ENCODE measurements around the gene FOXO4. TPM values are rescaled to one million over a fixed set of nuclear protein-coding genes. Genes with fewer than 3 reads are reported as not detected.

Gene FOXO4
- total RNA-seq, 1 donor from 2014 or later = 12.0 TPM

DNA sequence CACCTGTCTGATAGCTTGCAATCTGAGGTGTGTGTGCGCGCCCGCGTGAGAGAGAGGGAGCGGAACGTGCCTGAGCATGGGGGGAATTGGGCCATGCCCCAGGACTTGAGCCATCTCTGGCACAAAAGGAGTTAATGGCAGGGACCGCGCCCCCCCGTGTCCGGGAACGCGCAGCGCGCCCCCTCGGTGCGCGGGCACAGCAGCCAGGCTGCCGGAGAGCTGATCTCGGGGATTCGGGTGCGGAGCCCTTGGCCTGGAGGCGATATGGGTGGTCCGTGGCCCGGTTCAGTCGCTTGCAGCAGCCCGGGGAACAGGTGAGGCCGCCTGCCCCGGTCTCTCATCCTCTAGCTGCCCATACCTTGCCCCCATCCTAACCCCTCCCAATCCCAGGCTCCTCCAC, 49.0 kb downstream of the FOXO4 start, which contains the start of gene NLGN3:
TSS of gene NLGN3 (plus strand) at position 191 of the 400 bp plus-strand sequence. CDS start 2,909 bp downstream, outside the sequence.
- TF ChIP-seq, protein P1, sequence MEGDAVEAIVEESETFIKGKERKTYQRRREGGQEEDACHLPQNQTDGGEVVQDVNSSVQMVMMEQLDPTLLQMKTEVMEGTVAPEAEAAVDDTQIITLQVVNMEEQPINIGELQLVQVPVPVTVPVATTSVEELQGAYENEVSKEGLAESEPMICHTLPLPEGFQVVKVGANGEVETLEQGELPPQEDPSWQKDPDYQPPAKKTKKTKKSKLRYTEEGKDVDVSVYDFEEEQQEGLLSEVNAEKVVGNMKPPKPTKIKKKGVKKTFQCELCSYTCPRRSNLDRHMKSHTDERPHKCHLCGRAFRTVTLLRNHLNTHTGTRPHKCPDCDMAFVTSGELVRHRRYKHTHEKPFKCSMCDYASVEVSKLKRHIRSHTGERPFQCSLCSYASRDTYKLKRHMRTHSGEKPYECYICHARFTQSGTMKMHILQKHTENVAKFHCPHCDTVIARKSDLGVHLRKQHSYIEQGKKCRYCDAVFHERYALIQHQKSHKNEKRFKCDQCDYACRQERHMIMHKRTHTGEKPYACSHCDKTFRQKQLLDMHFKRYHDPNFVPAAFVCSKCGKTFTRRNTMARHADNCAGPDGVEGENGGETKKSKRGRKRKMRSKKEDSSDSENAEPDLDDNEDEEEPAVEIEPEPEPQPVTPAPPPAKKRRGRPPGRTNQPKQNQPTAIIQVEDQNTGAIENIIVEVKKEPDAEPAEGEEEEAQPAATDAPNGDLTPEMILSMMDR (conservative IDR thresholded peaks at IDR 0.05) = no peak
- H3K27me3 Mint-ChIP-seq (ENCODE audit: low read depth) = peaks cover 8% of the 10 kb centered on the region
- H3K9me3 Mint-ChIP-seq = no peaks in the 10 kb centered on the region
- peak within 1 kb of the TSS; percentile 93 for H3K4me3 Mint-ChIP-seq
- H3K36me3 Mint-ChIP-seq (ENCODE audit: low read depth) = no peaks in the 10 kb centered on the region
- peaks cover 24% of the 10 kb centered on the region for H3K4me1 Mint-ChIP-seq
- H3K27ac Mint-ChIP-seq (ENCODE audit: unreplicated experiment) = peak within 1 kb of the TSS; percentile 59
- peak; percentile 25 for DNase-seq (ENCODE audit: low read depth, low spot score)

- Mint-ChIP-seq H3K36me3 (ENCODE audit: low read depth) (no peaks in the 10 kb centered on the region), H3K9me3 (no peaks in the 10 kb centered on the region), H3K27me3 (ENCODE audit: low read depth) (peaks cover 8% of the 10 kb centered on the region), H3K27ac (ENCODE audit: unreplicated experiment) (peak overlapping the region; percentile 57), H3K4me1 (peaks cover 24% of the 10 kb centered on the region), H3K4me3 (peak overlapping the region; percentile 93)
- no peak for DNase-seq (ENCODE audit: low read depth, low spot score)
- TF ChIP-seq, protein P1 (conservative IDR thresholded peaks at IDR 0.05) = no peak
These were observed 52.0 kb downstream of the FOXO4 start for GRCh38 chrX:71147496-71148277.

GRCh38 chrX:71148278-71148663, 52.6 kb downstream of the FOXO4 start:
- peak overlapping the region; percentile 57 for H3K27ac Mint-ChIP-seq (ENCODE audit: unreplicated experiment)
- no peak for DNase-seq (ENCODE audit: low read depth, low spot score)
- H3K4me1 Mint-ChIP-seq = peaks cover 24% of the 10 kb centered on the region
- TF ChIP-seq, protein P1 (conservative IDR thresholded peaks at IDR 0.05) = no peak
- H3K27me3 Mint-ChIP-seq (ENCODE audit: low read depth) = peaks cover 8% of the 10 kb centered on the region
- peak overlapping the region; percentile 54 for H3K4me3 Mint-ChIP-seq
- H3K36me3 Mint-ChIP-seq (ENCODE audit: low read depth) = no peaks in the 10 kb centered on the region
- H3K9me3 Mint-ChIP-seq = no peaks in the 10 kb centered on the region

DNA sequence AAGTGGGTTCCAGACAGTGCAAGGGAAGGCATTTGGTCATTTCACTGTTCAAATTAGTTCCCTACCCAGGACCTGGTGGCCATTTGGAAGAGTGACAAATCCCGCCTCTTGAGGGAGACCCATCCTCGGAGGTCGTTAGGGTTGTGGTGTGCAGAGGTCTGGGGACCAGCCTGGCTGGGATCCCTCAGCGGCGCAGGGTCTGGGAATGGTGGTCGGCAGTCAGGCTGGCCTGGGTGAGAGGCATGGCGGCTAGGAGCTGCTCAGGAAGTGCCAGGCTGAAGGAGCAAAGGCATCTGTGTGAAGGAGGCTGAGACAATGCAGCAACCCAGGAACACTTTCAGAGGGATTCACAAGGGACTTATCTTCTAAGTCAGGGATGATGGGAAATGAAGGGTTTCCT, 55.7 kb downstream of the FOXO4 start:
- TF ChIP-seq, protein P1 (conservative IDR thresholded peaks at IDR 0.05) = no peak
- Mint-ChIP-seq H3K27ac (ENCODE audit: unreplicated experiment) (no peak overlapping the region), H3K4me1 (peaks cover 12% of the 10 kb centered on the region), H3K4me3 (no peak overlapping the region), H3K27me3 (ENCODE audit: low read depth) (peaks cover 1% of the 10 kb centered on the region), H3K36me3 (ENCODE audit: low read depth) (peaks cover 9% of the 10 kb centered on the region), H3K9me3 (no peaks in the 10 kb centered on the region)
- DNase-seq (ENCODE audit: low read depth, low spot score) = no peak

Other genes with a start within 250 kb of the FOXO4 start
- gene TEX11, start 187.1 kb upstream of the FOXO4 start, total RNA-seq = not detected in 2 replicates
- 14.0 and 14.8 TPM in 2 replicates for gene SLC7A3, start 164.8 kb upstream of the FOXO4 start, total RNA-seq
- 77.5 and 78.3 TPM in 2 replicates for gene SNX12, start 27.5 kb upstream of the FOXO4 start, total RNA-seq
- gene CXorf65, start 10.9 kb downstream of the FOXO4 start, total RNA-seq = not detected in 2 replicates
- gene IL2RG, start 15.7 kb downstream of the FOXO4 start, total RNA-seq = not detected in 2 replicates
- gene MED12, start 22.7 kb downstream of the FOXO4 start, total RNA-seq = 72.5 and 76.3 TPM in 2 replicates
- 29.5 and 31.5 TPM in 2 replicates for gene NLGN3, start 49.0 kb downstream of the FOXO4 start, total RNA-seq
- gene GJB1, start 127.4 kb downstream of the FOXO4 start, total RNA-seq = 12.3 and 12.4 TPM in 2 replicates
- gene ZMYM3, start 158.3 kb downstream of the FOXO4 start, total RNA-seq = 85.2 and 87.1 TPM in 2 replicates
- 990 and 1,032 TPM in 2 replicates for gene NONO, start 187.8 kb downstream of the FOXO4 start, total RNA-seq
- 7.1 and 10.2 TPM in 2 replicates for gene ITGB1BP2, start 205.9 kb downstream of the FOXO4 start, total RNA-seq

Measured in neural crest cell (in vitro differentiated cells).